ENCODE measurements around the gene GRIK1. TPM values are rescaled to one million over a fixed set of nuclear protein-coding genes. Genes with fewer than 3 reads are reported as not detected.

GRIK1 gene
- total RNA-seq, 5 donors from 2014 or later (not counting 1 experiment from before 2014, with no cell fraction given), result not detected

GRCh38 chr21:29689753-29690152 lies 250.0 kb downstream of the GRIK1 start:
- CTCF ChIA-PET, result interaction anchor here in 1 of 2 donors (0.6 kb wide), 1 partner anchor 17 kb away, joined by 3 read pairs; no protein-coding TSS in a partner anchor
- no peak for ATAC-seq (replicated peaks in 1 of 4)

GRCh38 chr21:29684106-29684505 lies 255.7 kb downstream of the GRIK1 start:
- no CpG with 5 or more reads among the region's 1 CpG for WGBS (ENCODE audit: insufficient coverage)
- no peak for ATAC-seq (replicated peaks in 1 of 4)
- Mint-ChIP-seq H3K4me3 (no peak overlapping the region), H3K27ac (no peak overlapping the region), H3K27me3 (peaks cover 2 to 4% of the 10 kb centered on the region in 2 donors), H3K9me3 (peaks cover 0 to 10% (median 8%) of the 10 kb centered on the region in 3 donors), H3K4me1 (no peaks in the 10 kb centered on the region), H3K36me3 (no peaks in the 10 kb centered on the region)
- H3K9me3 ChIP-seq, result no peaks in the 10 kb centered on the region
- POLR2A ChIA-PET, result no interaction called here
- peaks cover 0 to 4% of the 10 kb centered on the region in 2 experiments for H3K27me3 ChIP-seq (replicated peaks in 1 of 2; ENCODE audit: control insufficient read depth in 2 of 2, extremely low read depth in 1 of 2, insufficient read depth in 2 of 2, low read length in 1 of 2)
- CTCF ChIA-PET, result no interaction called here
- no peak overlapping the region for H3K27ac ChIP-seq (ENCODE audit: low read length)
- H3K4me1 ChIP-seq (ENCODE audit: control insufficient read depth in 1 of 2, extremely low read depth in 1 of 2, insufficient read depth in 2 of 2, low read length in 2 of 2), result no peaks in the 10 kb centered on the region
- H3K36me3 ChIP-seq (ENCODE audit: control insufficient read depth in 2 of 2, extremely low read depth in 1 of 2, insufficient read depth in 1 of 2, low read length in 1 of 2), result no peaks in the 10 kb centered on the region
- no peak overlapping the region for H3K4me3 ChIP-seq (ENCODE audit: control insufficient read depth in 1 of 2, extremely low read depth in 1 of 2, low read length in 1 of 2)
- DNase-seq, result no peak

More at GRCh38 chr21:29689753-29690152, 250.0 kb downstream of the GRIK1 start:
- Histone ChIP-seq H3K36me3 (ENCODE audit: control insufficient read depth in 2 of 2, extremely low read depth in 1 of 2, insufficient read depth in 1 of 2, low read length in 1 of 2) (no peaks in the 10 kb centered on the region), H3K4me1 (ENCODE audit: control insufficient read depth in 1 of 2, extremely low read depth in 1 of 2, insufficient read depth in 2 of 2, low read length in 2 of 2) (no peaks in the 10 kb centered on the region), H3K4me3 (ENCODE audit: control insufficient read depth in 1 of 2, extremely low read depth in 1 of 2, low read length in 1 of 2) (no peak overlapping the region), H3K9me3 (no peaks in the 10 kb centered on the region), H3K27ac (ENCODE audit: low read length) (no peak overlapping the region), H3K27me3 (replicated peaks in 1 of 2; ENCODE audit: control insufficient read depth in 2 of 2, extremely low read depth in 1 of 2, insufficient read depth in 2 of 2, low read length in 1 of 2) (peaks cover 0 to 4% of the 10 kb centered on the region in 2 experiments)
- POLR2A ChIA-PET, result no interaction called here
- DNase-seq, result no peak
- no peak overlapping the region for H3K4me3 Mint-ChIP-seq
- H3K4me1 Mint-ChIP-seq, result no peaks in the 10 kb centered on the region
- H3K27ac Mint-ChIP-seq, result no peak overlapping the region
- WGBS (ENCODE audit: insufficient coverage), result 83% methylated on average over 4 of the region's 6 CpGs
- peaks cover 0 to under 1% (median 0%) of the 10 kb centered on the region in 3 donors for H3K9me3 Mint-ChIP-seq
- peaks cover 2 to 10% of the 10 kb centered on the region in 2 donors for H3K27me3 Mint-ChIP-seq
- H3K36me3 Mint-ChIP-seq, result no peaks in the 10 kb centered on the region

GRCh38 chr21:29682800-29683199 lies 257.0 kb downstream of the GRIK1 start:
- peaks cover 0 to 4% of the 10 kb centered on the region in 2 experiments for H3K27me3 ChIP-seq (replicated peaks in 1 of 2; ENCODE audit: control insufficient read depth in 2 of 2, extremely low read depth in 1 of 2, insufficient read depth in 2 of 2, low read length in 1 of 2)
- no peaks in the 10 kb centered on the region for H3K9me3 ChIP-seq
- Mint-ChIP-seq H3K4me3 (no peak overlapping the region), H3K4me1 (no peaks in the 10 kb centered on the region), H3K36me3 (no peaks in the 10 kb centered on the region), H3K9me3 (peaks cover 0 to 10% (median 8%) of the 10 kb centered on the region in 3 donors), H3K27me3 (no peaks in the 10 kb centered on the region), H3K27ac (no peak overlapping the region)
- no peak overlapping the region for H3K27ac ChIP-seq (ENCODE audit: low read length)
- no peak for ATAC-seq (replicated peaks in 1 of 4)
- 64% methylated on average over 2 of the region's 3 CpGs for WGBS (ENCODE audit: insufficient coverage)
- DNase-seq, result no peak
- CTCF ChIA-PET, result no interaction called here
- no peaks in the 10 kb centered on the region for H3K4me1 ChIP-seq (ENCODE audit: control insufficient read depth in 1 of 2, extremely low read depth in 1 of 2, insufficient read depth in 2 of 2, low read length in 2 of 2)
- H3K4me3 ChIP-seq (ENCODE audit: control insufficient read depth in 1 of 2, extremely low read depth in 1 of 2, low read length in 1 of 2), result no peak overlapping the region
- POLR2A ChIA-PET, result no interaction called here
- H3K36me3 ChIP-seq (ENCODE audit: control insufficient read depth in 2 of 2, extremely low read depth in 1 of 2, insufficient read depth in 1 of 2, low read length in 1 of 2), result no peaks in the 10 kb centered on the region

GRCh38 chr21:29680273-29680672 lies 259.5 kb downstream of the GRIK1 start:
- no peaks in the 10 kb centered on the region for H3K9me3 ChIP-seq
- ChIA-PET CTCF (no interaction called here), POLR2A (no interaction called here)
- no peak overlapping the region for H3K4me3 Mint-ChIP-seq
- no peaks in the 10 kb centered on the region for H3K36me3 Mint-ChIP-seq
- H3K4me1 Mint-ChIP-seq, result no peaks in the 10 kb centered on the region
- no peaks in the 10 kb centered on the region for H3K36me3 ChIP-seq (ENCODE audit: control insufficient read depth in 2 of 2, extremely low read depth in 1 of 2, insufficient read depth in 1 of 2, low read length in 1 of 2)
- H3K27ac ChIP-seq (ENCODE audit: low read length), result no peak overlapping the region
- ATAC-seq (replicated peaks in 1 of 4) (no peak), DNase-seq (no peak)
- no peaks in the 10 kb centered on the region for H3K27me3 ChIP-seq (replicated peaks in 1 of 2; ENCODE audit: control insufficient read depth in 2 of 2, extremely low read depth in 1 of 2, insufficient read depth in 2 of 2, low read length in 1 of 2)
- 100% methylated on average over 1 of the region's 4 CpGs for WGBS (ENCODE audit: insufficient coverage)
- H3K9me3 Mint-ChIP-seq, result peaks cover 0 to 10% (median 8%) of the 10 kb centered on the region in 3 donors
- H3K4me3 ChIP-seq (ENCODE audit: control insufficient read depth in 1 of 2, extremely low read depth in 1 of 2, low read length in 1 of 2), result no peak overlapping the region
- no peak overlapping the region for H3K27ac Mint-ChIP-seq
- H3K4me1 ChIP-seq (ENCODE audit: control insufficient read depth in 1 of 2, extremely low read depth in 1 of 2, insufficient read depth in 2 of 2, low read length in 2 of 2), result no peaks in the 10 kb centered on the region
- peaks cover 0 to 3% of the 10 kb centered on the region in 2 donors for H3K27me3 Mint-ChIP-seq

- CTCF ChIA-PET, result no interaction called here
- H3K27me3 ChIP-seq (replicated peaks in 1 of 2; ENCODE audit: control insufficient read depth in 2 of 2, extremely low read depth in 1 of 2, insufficient read depth in 2 of 2, low read length in 1 of 2), result no peaks in the 10 kb centered on the region
- H3K4me1 Mint-ChIP-seq, result no peaks in the 10 kb centered on the region
- peaks cover 0 to 3% of the 10 kb centered on the region in 2 donors for H3K27me3 Mint-ChIP-seq
- no peaks in the 10 kb centered on the region for H3K36me3 ChIP-seq (ENCODE audit: control insufficient read depth in 2 of 2, extremely low read depth in 1 of 2, insufficient read depth in 1 of 2, low read length in 1 of 2)
- H3K4me3 ChIP-seq (ENCODE audit: control insufficient read depth in 1 of 2, extremely low read depth in 1 of 2, low read length in 1 of 2), result no peak overlapping the region
- H3K27ac Mint-ChIP-seq, result no peak overlapping the region
- no peaks in the 10 kb centered on the region for H3K9me3 ChIP-seq
- no peaks in the 10 kb centered on the region for H3K4me1 ChIP-seq (ENCODE audit: control insufficient read depth in 1 of 2, extremely low read depth in 1 of 2, insufficient read depth in 2 of 2, low read length in 2 of 2)
- ATAC-seq (replicated peaks in 1 of 4), result no peak
- POLR2A ChIA-PET, result no interaction called here
- 100% methylated on average over 1 of the region's 1 CpG for WGBS (ENCODE audit: insufficient coverage)
- H3K9me3 Mint-ChIP-seq, result peaks cover 0 to 8% (median 4%) of the 10 kb centered on the region in 3 donors
- no peaks in the 10 kb centered on the region for H3K36me3 Mint-ChIP-seq
- no peak overlapping the region for H3K27ac ChIP-seq (ENCODE audit: low read length)
- no peak for DNase-seq
- H3K4me3 Mint-ChIP-seq, result no peak overlapping the region
These were observed 261.2 kb downstream of the GRIK1 start for GRCh38 chr21:29678626-29679025.

GRCh38 chr21:29677326-29677725 lies 262.5 kb downstream of the GRIK1 start:
- Mint-ChIP-seq H3K4me1 (no peaks in the 10 kb centered on the region), H3K27ac (no peak overlapping the region), H3K4me3 (no peak overlapping the region), H3K36me3 (no peaks in the 10 kb centered on the region), H3K27me3 (peaks cover 0 to 6% of the 10 kb centered on the region in 2 donors), H3K9me3 (no peaks in the 10 kb centered on the region)
- H3K27me3 ChIP-seq (replicated peaks in 1 of 2; ENCODE audit: control insufficient read depth in 2 of 2, extremely low read depth in 1 of 2, insufficient read depth in 2 of 2, low read length in 1 of 2), result no peaks in the 10 kb centered on the region
- H3K4me1 ChIP-seq (ENCODE audit: control insufficient read depth in 1 of 2, extremely low read depth in 1 of 2, insufficient read depth in 2 of 2, low read length in 2 of 2), result no peaks in the 10 kb centered on the region
- no peak overlapping the region for H3K4me3 ChIP-seq (ENCODE audit: control insufficient read depth in 1 of 2, extremely low read depth in 1 of 2, low read length in 1 of 2)
- H3K36me3 ChIP-seq (ENCODE audit: control insufficient read depth in 2 of 2, extremely low read depth in 1 of 2, insufficient read depth in 1 of 2, low read length in 1 of 2), result no peaks in the 10 kb centered on the region
- ChIA-PET CTCF (no interaction called here), POLR2A (interaction anchor here in 1 of 2 donors (0.6 kb wide), 1 partner anchor 68 kb away, joined by 3 read pairs; no protein-coding TSS in a partner anchor)
- no peaks in the 10 kb centered on the region for H3K9me3 ChIP-seq
- H3K27ac ChIP-seq (ENCODE audit: low read length), result no peak overlapping the region
- DNase-seq, result no peak
- 60% methylated on average over 1 of the region's 4 CpGs for WGBS (ENCODE audit: insufficient coverage)
- no peak for ATAC-seq (replicated peaks in 1 of 4)

GRCh38 chr21:29676395-29676794 lies 263.4 kb downstream of the GRIK1 start:
- ATAC-seq (replicated peaks in 1 of 4), result no peak
- Mint-ChIP-seq H3K36me3 (no peaks in the 10 kb centered on the region), H3K27ac (no peak overlapping the region), H3K27me3 (peaks cover 0 to 7% of the 10 kb centered on the region in 2 donors), H3K4me1 (no peaks in the 10 kb centered on the region), H3K9me3 (no peaks in the 10 kb centered on the region), H3K4me3 (no peak overlapping the region)
- CTCF ChIA-PET, result no interaction called here
- Histone ChIP-seq H3K27me3 (replicated peaks in 1 of 2; ENCODE audit: control insufficient read depth in 2 of 2, extremely low read depth in 1 of 2, insufficient read depth in 2 of 2, low read length in 1 of 2) (no peaks in the 10 kb centered on the region), H3K9me3 (no peaks in the 10 kb centered on the region), H3K27ac (ENCODE audit: low read length) (no peak overlapping the region), H3K36me3 (ENCODE audit: control insufficient read depth in 2 of 2, extremely low read depth in 1 of 2, insufficient read depth in 1 of 2, low read length in 1 of 2) (no peaks in the 10 kb centered on the region), H3K4me1 (ENCODE audit: control insufficient read depth in 1 of 2, extremely low read depth in 1 of 2, insufficient read depth in 2 of 2, low read length in 2 of 2) (no peaks in the 10 kb centered on the region), H3K4me3 (ENCODE audit: control insufficient read depth in 1 of 2, extremely low read depth in 1 of 2, low read length in 1 of 2) (no peak overlapping the region)
- no peak for DNase-seq
- 67% methylated on average over 1 of the region's 4 CpGs for WGBS (ENCODE audit: insufficient coverage)
- POLR2A ChIA-PET, result no interaction called here

Data from T-cell (primary cell).